NK-92 treated with Interleukin-12 subunit alpha and Interleukin-12 subunit beta, amount 100 ng/mL, for 24 hours (cell line): ENCODE measurements around the gene ANKRD37.
"Not testable (repeated sequence)": the region's sequence is repeated elsewhere in the genome, so short reads cannot be mapped to it uniquely, and the experiment has no call there.

Experiments
- DNase-seq: peaks from one replicate; lab custom pipeline; 2025; lab: John Stamatoyannopoulos, UW

ANKRD37 gene, protein sequence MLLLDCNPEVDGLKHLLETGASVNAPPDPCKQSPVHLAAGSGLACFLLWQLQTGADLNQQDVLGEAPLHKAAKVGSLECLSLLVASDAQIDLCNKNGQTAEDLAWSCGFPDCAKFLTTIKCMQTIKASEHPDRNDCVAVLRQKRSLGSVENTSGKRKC

DNA sequence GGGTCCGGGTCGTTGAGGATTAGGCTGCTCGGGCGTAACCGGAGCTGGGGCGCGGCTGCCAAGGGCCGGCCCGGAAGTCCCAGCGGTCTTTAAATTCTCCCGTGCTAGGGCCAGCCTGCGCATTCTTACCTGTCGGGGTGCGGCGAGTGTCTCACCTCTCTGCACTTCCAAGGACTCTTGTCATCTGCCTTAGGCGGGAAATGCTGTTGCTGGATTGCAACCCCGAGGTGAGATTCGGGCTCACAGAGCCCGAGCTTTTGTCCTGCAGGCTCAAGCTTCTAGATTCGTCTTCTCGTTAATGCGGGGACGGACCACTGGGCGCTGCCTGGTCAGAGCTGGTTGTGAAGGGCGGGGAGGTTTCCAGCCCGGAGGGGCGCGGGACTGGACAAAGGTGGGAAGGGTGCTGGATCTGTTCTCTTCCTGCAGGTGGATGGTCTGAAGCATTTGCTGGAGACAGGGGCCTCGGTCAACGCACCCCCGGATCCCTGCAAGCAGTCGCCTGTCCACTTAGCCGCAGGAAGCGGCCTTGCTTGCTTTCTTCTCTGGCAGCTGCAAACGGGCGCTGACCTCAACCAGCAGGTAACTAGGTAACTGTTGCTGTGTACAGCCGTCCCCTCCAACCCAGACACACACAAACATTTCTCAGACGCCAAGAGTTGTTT, at the start of gene ANKRD37:
TSS of gene ANKRD37 (plus strand) at position 118 of the 662 bp plus-strand sequence. CDS start at position 201, 83 bp downstream.
- no peak for DNase-seq

DNA sequence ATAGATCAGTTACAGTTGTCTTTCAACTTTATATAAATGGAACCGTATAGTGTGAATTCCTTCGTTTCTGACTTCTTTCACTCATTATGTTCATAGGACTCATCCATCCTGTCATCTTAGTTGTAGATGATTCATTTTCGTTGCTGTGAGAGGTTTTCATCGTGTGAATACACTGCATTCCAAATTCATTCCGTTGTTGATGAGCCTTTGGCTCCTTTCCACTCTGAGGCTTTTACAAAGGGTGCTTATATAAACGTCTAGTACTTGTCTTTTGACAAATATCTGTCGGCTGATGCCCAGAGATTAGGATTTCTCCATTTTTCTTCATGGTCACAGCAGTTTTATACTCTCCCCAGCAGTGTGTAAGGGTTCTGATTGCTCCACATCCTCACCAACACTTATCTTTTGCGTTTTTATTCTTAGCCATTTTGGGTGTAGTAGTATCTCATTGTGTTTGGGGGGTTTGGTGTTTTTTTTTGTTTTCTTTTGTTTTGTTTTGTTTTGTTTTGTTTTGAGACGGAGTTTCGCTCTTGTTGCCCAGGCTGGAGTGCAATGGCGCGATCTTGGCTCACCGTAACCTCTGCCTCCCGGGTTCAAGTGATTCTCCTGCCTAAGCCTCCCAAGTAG, 49.6 kb upstream of the ANKRD37 start:
- DNase-seq = no peak

DNA sequence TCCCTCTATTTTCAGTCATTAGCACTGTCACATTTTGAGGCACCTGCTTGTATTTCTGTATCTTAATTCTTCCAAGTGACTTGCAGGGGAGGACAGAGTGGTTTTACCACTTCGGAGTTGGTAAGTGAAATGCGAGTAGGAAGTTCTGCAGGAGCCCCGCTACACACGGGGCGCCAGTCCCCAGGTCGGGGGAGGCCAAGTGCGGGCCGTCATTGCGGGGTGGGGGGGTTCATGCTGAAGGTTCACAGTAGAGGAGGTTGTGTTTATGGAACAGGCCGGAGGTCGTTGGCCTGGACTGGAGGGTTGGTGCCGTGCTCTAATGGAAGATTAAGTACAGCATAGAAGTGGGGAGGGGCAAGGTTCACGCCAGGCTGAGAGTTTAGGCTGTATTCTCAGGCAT, 45.0 kb upstream of the ANKRD37 start:
- DNase-seq = no peak

DNA sequence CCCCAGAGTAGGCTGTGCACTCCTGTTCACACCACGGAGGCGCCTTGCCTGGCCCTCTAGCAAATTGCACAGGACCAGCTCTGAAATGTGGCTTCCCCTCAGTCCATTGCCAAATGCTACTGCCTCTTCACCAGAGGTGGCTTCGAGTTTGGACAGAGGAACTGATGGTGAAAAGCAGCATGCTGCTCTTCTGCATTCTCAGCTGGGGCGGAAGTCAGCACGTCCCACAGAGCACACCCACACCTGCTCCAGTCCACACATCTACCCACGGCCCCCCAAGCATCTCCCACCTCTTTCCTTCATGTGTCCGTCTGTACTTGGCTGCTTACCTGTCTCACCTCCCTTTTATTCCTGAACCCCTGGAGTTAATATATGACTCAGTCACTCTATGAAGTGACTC, 44.4 kb upstream of the ANKRD37 start:
- DNase-seq = no peak

DNA sequence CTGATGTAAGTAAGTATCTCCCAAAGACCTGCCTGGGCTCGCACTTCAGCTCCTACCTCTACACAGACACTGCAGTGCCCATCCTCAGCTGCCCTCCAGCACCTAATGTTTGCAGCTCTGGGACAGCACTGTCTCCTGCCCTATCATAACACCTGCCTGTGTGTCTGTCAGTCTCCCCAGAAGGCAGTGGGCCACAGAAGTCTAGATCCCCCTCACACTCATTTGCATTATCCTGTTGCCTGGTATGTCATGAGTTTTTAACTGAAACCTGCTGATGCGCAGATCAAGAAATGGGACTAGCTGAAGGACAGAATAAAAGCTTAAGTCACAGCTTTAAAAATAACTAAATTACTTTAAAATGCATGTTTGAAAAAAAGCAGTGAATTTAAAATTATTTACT, 43.9 kb upstream of the ANKRD37 start:
- no peak for DNase-seq

DNA sequence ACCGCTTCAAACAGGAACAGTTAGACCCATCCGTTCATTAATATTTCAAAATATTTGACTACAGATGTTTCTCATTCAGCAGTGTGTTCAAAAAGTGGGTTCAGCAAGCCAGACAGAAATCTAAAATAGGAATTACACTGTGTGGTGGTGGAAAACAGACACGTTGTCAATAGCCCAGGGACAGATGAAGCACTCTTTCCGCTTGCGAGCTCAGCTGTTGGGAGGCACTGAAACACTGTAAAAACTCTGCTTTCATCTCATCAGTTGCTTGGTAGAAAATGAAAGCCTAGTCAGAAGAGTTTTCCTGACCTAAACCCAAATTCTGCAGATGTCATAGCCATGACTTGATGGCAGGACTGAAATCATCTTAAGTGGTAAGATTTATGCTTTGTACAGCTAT, 39.4 kb upstream of the ANKRD37 start:
- DNase-seq = no peak

DNA sequence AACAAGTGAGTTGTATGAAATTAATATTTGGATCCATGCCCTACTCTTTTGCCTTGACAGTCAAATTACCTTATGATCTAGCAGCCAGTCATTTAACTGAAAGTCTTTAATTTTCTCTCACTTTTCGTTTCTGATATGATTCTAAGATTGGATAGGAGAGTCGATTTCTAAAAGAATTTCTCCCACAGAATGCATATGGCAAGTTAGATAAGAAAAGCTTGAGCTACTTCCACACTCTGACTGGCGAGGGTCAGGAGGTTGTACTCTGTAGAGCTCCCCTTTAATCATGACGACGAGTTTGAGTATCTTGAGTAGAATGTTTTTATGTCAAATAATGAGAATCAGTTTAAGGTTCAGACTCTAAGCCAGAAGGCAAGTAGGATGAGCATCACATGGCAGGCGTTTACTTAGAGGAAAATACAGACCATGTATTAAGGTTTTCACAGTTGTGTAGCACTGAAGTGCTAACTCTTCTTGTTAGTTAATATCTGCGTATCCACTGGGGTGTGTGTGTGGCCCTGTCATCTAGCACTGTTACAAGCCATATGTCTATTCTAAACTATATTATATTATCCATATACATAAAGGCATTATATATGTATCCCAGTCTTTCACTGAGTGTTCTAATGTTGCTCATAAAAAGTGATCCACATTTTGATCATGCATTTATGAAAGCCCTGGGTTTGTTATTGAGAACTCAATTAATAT, 38.8 kb upstream of the ANKRD37 start:
- DNase-seq = no peak

DNA sequence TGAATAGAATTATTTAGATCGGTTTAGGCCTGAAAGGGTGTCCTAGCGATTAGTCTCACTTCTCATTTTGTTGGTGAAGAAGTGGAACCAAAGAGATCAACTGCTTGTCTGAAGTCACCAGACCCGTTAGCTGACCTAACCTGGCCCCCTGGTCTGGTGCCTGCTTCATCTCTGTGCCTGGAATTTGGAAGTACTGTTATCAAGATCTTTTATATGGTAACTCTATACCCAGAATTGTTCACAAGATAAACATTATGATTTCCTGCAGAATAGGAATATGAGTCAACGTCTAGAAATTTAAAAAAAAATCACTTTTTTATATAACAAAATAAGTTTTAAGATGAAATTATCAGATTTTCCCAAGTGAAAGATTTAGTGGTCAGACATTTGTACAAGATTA, 38.1 kb upstream of the ANKRD37 start:
- no peak for DNase-seq

DNA sequence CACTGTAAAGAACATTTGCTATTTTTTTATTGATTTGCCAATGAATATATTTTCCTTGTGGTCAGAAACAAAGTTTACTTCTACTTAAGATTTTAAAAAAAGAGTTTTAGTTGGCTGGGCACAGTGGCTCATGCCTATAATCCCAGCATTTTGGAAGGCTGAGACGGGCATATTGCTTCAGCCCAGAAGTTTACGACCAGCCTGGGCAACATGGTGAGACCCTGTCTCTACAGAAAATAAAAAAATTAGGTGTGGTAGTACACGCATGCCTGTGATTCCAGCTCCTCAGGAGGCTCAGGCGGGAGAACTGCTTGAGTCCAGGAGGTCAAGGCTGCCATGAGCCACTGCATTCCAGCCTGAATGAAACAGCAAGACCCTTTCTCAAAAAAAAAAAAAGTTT, 37.7 kb upstream of the ANKRD37 start:
- DNase-seq = no peak

DNA sequence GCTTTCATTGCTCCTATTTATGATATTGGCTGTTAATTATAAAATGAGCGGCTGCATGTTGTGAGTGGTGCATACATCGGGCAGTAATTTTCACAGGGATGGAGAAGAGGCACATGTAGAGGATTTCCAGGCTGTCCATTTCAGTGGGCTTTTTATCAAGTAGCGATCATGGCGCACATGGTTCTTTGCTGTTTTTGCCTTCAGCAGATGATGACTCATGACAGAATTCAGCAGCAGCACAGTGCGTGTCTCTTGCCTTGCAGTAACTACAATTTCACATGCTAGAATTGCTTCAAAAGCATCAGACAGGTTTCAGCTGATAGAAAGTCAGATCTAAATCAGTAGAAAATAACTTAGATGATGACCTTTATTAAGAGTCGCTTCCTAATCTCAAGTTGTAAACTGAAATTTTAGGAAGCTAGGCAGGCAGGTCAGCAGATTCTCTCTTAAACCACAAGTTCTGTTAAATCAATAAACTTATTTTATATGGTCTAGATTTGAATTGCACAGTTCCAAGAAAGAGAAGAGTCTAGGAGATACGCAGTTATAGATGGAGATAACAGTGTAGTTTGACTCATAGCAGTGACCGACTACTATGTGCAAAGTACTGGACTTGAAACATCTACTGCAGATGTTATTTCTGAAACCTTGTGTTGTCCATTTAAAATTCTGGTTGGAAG, 36.7 kb upstream of the ANKRD37 start:
- DNase-seq = no peak

DNA sequence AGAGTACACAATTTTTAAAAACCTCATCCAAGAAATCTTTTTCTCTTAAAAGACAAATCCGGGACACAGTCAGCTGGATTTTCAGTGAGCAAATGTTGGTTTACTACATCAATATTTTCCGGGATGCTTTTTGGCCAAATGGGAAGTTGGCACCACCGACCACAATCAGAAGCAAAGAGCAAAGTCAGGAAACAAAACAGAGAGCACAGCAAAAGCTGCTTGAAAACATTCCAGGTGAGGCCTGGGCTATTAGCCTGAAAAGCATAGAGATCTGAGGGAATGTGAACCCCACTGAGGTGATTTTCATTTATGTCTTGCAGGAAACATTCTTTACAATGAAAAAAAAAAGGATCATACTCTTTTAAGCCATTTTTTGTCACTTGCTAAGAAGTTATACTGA, 34.8 kb upstream of the ANKRD37 start:
- DNase-seq = no peak

DNA sequence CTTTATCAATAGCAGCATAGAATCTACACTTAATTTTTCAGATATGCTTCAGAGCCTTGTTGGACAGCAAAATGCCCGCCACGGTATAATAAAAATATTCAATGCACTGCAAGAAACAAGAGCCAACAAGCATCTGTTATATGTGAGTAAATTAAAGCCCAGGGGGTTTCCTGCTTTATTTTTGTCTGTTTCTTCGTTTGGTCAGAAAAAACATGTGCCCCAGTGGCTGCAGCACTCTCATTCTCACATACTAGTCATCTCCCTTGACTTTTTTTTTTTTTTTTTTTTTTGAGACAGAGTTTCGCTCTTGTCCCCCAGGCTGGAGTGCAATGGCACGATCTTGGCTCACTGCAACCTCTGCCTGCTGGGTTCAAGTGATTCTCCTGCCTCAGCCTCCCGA, 34.1 kb upstream of the ANKRD37 start:
- DNase-seq = not testable (repeated sequence)

DNA sequence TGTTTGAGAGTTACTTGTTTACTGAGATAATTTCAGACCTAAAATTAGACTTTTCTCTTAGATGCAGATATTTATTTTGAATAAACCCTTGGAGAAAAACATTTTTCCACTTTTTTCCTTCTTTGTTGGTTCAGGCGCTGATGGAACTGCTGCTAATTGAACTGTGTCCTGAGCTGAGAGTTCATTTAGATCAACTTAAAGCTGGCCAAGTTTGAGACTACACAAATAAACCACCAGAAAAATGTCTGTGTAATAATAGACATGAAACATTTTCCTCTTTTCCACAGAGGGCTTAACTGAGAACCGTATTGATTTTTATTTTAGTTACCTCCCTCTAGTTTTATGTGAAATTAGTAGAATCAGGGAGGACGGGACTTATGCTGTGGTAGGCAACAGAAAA, 33.4 kb upstream of the ANKRD37 start:
- no peak for DNase-seq

DNA sequence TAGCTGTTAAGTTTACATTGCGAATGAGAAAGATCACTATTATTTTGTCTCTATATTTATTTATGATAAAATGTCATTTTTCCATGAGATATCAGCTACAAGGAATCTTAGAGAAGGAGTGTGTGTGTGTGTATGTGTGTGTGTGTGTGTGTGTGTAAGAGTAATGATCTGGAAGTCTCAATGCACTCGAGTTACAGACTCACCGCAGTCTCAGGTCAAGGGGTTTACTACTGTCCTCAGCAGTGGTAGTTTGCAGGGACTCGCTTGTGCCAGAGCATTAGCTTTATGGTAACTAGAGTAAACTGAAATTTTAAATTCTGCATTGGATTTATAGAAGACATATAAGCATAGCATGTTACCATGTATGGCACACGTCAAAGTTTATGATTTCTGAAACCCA, 31.8 kb upstream of the ANKRD37 start:
- DNase-seq = no peak

DNA sequence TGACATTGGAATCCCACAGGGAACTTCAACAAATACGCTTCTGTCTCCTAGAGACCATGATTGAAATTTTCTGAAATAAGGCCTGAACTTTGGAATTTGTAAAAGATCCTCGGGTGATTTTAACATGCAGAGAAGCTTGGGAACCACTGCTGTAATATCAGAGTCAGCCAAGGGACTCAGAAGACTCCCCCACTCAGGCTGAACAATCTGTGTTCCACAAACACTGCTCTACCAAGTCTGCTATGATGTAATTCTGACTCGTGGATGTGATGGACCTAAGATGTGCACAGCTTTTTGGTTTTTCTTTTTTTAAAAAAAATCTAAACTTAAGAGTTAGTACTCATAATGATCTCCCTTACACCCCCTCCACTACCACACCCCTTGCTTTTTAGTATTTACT, 26.9 kb upstream of the ANKRD37 start:
- DNase-seq = no peak

DNA sequence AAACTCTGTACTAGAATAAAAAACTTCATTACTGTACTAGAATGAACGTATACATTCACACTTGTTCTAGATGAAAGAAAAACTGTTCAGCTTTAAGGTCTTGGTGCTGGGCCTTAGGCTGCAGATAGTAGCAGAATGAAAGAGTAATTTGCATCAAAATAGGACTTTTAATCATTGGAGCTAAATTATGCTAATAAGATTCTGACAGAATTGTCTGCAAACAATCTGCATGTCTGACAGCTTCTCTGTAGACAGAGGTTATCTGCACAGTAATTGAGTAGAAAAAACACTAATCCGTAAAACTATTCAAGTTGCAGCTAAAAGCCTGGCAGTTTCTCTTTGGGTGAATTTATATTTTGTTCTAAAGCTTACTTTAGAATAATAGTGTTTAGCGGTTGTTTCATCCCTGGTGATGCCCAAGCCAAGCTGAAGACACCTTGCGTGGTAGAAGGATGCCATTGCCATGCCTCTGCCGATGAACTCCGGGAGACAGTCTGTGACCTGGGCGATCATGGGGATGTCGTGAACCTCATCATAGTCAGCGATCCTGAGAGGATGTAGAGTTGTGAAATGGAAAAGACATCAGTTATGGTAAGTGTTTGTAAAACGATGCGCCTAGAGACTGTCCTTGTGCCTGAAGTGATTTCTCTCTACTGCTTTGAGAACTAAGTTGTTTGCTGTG, 26.2 kb upstream of the ANKRD37 start:
- no peak for DNase-seq

DNA sequence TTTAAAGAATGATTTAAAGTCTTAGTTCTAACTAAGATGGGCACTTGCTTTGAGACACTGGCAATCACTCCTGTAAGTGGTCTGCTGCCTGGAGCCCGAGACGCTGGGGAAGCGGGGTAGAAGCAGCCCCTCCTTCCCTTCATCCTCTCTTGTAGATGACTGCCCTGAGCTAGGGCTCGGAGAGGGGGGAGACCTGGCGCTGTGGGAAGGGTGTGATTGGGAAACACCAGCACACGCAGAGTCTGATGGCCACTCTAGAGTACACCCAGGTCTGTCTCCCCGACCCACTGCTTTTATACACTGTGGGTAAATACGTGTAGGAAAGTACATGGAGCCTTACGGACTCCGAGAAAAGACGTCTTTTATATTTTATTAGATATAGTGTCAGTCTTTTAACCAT, 24.9 kb upstream of the ANKRD37 start:
- DNase-seq = no peak

DNA sequence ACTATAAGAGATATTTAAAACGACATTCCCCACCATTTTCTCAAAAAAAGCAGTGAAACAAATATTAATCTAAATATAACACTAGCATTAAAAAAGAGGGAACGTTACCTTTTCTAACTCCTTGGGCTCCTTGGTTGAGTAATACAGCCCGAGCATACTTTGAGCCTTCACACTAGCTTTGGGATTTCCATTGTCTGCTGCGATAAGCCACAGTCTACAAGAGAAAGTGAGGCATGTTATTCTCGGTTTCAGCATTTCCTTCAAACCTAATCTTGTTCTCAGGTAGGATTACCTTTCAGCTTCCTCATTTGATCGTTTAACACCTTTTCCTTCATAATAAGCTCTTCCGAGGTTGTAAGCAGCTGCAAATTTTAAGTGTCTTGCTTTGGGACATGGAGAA, 22.6 kb upstream of the ANKRD37 start:
- DNase-seq = no peak

DNA sequence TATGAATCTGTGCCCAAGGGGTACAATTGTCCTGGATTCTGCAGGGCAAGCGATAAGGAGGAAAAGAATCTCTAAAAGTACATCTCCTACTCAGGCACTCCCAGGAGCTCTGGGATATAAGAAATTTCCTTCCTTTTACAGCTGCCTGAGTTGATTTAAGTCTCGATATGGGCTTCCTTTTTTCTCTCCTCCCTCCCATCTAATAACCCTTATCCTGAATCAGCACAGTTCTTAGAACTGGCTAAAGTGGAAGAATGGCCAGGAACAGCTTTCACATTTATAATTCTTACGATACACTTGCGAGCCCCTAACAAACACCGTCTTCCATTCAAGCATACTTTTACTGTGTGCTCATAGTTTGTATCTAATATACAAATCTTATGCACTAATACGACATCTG, 22.1 kb upstream of the ANKRD37 start:
- no peak for DNase-seq

DNA sequence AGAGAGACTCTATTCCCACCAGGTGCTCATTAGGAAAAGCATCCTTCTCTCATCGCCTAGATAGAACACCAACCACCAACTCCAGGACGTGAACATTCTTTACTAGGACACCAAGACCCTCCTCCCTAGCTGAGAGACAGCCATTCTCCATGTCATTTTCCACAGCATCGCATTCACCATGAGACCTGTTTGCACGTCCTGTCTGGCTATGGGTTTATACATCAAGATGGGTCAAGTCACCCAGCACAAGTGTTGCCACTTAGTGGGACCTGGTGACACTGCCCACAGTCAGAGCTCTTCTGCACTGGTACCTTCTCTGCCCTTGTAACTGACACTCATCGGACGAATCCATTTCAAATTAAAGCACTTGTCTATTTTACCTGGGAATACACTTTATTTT, 18.4 kb upstream of the ANKRD37 start:
- DNase-seq = no peak

DNA sequence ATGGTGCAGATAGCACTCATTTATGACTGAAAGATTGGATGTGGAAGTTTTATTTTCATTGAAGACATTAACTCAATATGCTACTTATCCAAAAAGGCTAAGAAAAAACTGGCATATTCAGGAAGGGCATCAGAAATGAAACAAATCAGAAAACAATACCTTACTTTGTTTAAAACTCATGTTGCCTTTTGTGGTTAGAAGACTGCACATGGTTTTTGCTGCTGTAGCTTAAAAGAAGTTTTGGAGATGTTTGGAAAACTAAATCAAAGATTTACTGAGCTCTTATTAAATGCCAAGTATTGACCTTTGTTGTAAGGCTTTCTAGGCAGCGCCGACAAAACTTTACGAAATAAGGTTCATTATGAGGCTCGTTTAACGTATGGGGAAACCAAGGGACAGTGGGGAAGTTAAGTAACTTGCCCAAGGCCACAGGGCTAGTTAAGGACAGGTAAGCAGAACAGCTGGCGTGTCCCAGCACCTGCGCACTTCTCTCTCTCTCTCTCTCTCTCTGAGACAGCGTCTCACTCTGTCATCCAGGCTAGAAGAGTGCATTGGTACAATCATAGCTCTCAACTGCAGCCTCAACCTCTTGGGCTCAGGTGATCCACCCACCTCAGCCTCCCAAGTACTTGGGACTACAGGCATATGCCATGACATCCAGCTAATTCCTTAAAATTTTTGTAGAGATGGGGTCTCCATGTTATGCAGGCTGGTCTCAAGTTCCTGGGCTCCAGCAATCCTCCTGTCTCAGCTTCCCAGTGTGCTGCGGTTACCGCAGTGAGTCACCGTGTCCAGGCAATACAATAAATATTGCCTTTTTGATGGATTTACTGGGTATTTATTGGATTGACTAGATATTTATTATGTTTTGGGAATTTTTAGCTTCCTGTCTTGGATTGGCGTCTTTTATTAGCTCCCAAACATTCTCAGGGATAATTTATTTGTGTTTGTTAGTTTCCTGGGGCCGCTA, 17.0 kb upstream of the ANKRD37 start:
- no peak for DNase-seq
